Stimulated activated CD4-positive, alpha-beta T cell treated with anti-CD3 and anti-CD28 coated beads, Interleukin-1b, Interleukin-23, amount 100 ng/mL, for 24 hours (primary cell): ENCODE results near the gene HDAC9.

Source experiments
- DNase-seq, 4 experiments: peaks; one replicate each; pipeline ENCODE4 v3.0.0-alpha.2; 2020; ENCODE audit warnings: low read depth in 4 of 4, low spot score in 1 of 4

Gene HDAC9

DNA sequence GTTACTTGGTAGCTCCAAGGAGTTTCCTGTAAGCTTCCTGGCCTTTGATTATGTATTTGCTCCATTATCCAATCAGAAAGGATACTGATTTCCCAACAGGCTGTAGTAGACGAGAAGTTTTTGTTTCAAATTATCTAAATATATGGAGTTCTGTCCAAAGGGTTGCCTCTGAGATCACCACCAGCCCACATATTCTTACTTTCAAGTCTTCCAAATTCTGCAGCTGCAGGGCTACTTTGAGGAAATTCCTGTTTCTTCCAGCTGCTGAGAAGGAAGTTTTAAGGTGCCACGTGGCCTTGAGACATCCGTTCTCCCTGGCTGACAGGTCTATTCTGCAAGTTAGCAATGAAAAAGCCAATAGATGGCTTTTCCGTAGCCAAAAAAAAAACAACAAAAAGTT is 335.9 kb downstream of the HDAC9 start:
- DNase-seq: no peak

DNA sequence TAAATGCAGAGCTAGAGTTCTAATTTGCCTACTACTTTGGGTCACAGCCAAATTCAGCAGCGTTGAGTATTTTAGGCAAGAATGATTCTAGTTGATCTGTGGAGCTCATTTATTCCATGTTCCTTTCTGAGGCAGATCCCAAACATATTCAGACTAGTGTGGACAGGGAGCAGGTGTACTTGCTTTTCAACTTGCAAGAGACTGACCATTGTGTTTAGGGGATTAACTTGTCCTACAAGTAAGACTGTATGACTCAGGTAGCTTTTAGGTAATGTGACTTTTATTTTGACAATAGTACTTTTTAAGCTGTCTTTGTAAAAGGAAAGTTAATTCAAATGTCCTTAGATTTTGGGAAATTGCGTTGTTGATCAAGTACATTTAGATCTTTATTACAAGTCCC is 336.4 kb downstream of the HDAC9 start:
- no peak for DNase-seq

DNA sequence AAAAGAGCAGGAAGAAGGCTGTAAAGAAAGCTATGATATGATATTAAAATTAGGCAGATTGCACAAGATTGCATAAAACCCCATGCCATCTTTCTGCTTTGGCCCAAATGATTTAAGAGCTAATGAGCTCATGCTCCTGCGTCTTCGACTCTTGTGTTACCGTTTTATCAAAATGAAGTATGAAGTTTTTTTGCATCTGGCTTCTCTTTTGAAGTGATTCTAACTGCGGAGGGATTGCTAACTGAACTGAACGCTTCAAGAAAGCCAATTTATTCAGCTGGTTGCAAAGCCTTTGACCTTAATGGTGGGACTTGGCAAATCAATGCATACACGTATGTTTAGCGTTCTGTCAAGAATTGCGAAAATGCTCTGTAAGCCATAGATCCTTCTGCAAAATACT is 339.0 kb downstream of the HDAC9 start:
- no peak for DNase-seq

DNA sequence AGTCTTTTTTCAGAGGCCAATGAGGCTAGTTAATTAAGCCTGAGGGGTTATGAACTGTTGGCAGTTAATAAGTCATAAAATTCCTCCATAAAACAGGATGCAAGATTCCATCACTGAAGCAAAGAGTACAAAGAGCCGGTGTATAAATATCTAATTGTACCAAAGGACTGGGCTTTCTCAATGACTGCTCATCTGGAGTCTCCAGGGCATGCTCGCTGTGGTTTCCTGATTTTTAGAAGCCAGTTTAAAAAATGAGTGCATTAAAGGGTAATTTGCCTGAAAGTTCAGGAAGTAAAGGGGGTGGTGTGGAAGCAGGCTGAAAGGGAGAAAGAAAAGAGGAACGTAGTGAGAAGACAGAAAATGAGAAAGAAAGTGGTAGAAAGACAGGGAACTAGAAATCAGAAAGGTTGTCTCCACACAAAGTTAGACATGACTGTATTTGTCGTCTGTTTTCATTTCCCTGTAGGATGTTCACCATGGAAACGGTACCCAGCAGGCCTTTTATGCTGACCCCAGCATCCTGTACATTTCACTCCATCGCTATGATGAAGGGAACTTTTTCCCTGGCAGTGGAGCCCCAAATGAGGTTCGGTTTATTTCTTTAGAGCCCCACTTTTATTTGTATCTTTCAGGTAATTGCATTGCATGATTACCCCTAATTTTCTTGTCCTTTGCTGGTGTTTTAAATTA is 339.6 kb downstream of the HDAC9 start:
- no peak for DNase-seq

DNA sequence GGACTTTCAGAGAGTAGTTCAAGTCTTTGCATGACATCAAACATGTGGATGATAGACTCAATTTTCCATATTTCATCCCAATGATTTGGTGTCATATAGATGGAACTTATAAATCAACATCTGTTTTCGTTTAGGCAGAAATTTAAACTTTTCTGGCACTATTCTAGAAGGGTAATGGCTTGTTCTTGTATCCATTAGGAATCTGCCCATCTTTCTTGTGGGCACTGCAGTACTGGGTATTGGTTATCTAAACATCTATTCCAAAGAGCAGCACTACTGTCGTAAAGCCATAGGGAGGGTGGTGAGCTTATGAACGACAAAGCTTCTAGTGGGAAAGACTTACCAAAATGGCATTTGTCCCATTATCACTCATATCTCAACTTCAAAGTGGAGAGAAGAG is 348.4 kb downstream of the HDAC9 start:
- DNase-seq: no peak

DNA sequence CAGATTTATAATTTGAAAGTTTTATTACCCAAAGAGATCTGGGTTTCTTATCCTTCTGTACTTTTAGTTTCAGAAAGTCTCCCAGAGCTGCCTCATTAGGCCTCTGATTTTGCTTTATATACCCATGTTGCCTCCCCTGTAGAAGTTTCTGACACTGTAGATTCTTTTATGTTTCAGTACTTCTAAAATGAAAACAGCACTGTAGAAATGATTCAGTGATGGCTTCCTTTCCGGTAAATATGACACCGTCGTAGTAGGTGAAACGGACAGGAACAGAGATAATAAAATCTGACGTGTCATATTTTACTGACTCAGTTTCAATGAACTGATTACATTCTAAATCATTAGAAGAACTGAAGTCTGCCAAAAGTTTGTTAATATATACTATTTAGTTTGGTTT is 349.2 kb downstream of the HDAC9 start:
- DNase-seq: no peak

DNA sequence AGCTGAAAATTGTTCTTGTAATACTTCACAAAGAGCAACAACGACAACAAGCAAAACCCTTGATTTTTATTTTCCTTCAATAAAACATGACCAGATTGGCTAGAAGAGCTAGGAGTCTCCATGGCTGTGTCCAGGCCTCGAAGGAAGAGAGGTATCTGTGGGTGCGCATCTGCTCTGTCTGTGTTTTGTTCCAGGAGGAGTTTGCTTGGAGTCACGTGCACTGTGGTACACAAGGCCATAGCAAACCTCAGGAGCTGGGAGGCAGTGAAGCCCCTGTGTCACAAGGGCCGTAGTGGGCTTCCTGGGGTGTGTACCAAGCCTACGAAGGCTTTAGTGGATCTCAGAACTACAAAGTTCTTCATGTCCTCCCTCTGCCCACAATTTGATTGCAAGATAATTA is 350.2 kb downstream of the HDAC9 start:
- no peak for DNase-seq

DNA sequence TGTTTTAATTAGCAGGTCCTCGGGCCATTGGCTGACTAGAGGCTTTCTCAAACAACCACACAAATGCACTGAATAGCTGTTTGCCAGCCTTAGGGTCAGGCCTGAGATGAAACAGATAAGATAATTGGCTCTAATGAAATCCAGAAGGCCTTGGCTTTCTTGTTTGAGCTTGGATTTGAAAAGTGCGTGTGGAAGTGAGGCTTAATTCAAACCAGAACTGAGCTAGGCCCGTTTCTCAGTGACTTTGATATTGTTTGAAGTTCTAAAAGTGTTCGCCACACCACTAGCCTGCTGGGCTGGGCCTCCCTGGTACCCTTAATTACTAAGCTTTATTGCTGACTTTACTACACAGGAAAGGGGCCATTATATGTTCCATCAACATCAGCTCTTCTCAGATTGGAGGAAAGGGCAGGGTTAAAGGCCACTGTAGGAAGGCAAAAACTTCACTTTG is 351.2 kb downstream of the HDAC9 start:
- DNase-seq: no peak

DNA sequence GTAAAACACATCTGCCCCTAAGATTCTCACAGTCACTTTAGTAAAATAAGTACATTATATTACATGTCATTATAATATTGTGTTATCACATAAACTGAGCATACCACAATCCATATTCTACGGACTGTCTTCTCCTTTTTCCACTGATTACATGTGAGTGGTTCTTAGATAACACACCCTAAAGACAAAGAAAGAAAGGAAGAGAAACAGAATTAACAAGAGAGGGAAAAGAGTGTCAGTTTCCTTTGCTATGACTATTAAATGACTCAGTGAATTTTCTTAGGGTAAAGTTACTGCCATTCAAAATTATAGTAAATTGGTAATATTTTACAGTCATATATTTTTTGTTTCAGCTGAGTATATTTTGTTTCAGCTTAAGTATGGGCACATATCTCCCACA is 353.6 kb downstream of the HDAC9 start:
- no peak for DNase-seq

DNA sequence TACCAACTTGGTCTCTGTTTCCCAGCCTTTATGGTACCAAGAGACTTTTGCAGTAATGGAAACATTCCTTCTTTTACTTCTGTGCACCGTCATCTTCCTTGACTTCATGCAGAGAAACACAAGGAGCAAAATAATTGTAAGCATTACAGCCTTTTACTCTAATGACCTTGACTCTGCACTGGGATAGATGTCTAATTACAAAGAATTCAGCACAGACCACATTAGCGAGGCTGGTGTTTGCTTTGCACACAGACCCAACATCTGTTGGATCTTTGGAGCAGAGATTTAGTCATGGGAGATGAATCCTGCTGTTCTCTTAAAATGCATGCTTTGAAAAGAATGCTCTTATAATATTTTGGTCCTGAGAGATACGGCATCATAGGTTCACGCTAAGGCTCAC is 360.2 kb downstream of the HDAC9 start:
- no peak for DNase-seq

DNA sequence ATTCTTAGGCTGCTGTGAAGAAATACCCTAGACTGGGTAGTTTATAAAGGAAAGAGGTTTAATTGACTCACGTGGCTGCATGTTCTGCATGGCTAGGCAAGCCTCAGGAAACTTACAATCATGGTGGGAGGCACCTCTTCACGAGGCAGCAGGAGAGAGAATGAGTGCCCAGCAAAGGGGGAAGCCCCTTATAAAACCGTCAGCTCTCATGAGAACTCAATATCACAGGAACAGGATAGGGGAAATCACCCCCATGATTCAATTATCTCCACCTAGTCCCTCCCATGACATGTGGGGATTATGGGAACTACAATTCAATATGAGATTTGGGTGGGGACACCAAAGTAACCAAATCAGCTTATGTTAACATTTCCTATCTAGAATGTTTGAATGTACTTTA is 362.7 kb downstream of the HDAC9 start:
- DNase-seq: no peak

DNA sequence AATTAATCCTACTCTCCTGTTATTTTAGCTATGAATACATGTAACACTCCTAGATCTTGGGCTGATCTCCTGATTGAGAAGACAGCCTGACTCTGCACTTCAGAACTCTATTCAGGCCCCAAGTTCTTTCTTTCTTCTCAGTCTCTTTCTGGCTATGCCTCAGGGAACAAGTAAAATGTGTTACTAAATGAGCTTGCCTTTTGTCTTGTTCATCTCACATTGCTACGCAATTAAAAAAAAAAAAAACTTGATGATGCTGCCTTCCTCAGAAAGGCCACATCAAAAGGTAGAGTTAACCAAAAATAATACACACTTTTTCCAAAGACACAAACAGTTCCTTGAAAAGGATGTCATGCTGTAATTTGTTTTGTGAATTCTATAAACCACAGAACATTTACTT is 363.8 kb downstream of the HDAC9 start:
- no peak for DNase-seq

DNA sequence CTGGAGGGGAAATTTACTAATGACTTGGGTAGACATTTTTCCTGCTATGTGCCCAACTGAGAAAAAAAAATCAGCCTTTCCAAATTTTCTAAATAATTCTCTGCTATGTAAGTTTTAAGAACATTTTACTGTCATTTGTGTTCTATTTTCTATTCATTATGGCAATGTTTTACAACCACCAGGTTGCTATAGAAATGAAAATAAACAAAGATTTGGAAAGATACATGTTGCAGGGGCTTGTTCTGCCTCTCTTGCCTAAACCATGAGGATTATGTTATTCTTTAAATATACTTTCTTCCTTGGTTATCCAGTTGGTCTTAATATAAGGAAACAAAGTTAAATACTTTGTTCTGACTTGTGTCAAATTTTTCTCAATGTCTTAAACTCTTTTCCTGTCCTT is 364.7 kb downstream of the HDAC9 start:
- no peak for DNase-seq

DNA sequence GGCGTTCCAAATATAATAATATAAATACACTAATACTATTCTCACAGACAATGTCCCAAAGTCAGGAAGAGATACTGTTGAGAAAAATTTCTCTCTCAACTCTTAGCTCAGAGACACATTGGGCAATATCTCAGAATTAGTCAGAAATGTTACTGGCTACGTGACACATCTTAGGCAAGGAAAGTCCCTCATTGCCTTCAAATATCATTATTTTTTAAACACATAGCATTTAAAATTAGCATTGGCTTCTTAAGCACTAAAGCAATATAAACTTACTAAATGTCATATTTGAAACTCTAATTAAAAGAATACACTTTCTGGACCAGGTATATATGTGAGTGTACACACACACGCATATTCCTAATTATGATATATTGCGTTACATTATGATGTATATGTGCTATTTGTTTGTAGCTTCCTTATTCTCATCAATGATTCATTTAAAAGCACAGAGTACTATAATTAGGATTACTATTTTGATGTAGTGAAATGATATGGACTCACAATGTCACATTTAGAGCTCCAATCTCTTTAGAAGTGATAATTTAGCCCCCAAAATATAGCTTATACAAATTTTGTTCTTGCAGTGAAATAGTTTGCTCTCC is 366.1 kb downstream of the HDAC9 start:
- DNase-seq: no peak

DNA sequence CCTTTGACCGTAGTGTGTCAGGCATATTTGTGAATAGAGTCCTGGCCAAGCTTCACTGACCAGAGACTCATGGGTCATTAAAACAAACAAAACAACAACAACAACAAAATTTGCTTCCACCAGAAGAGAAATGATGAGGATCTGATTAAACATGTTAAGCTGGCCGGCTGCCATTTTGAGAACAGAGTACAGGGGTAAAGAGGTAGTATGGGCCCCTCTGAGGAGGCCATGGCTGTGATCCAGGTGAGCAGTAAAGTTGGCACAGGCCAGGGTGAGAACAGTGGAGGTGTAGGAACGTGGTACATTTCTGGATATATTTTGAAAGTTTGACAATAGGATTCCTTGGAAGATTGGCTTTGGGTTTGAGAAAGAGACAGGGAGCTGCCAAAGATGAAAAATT is 369.4 kb downstream of the HDAC9 start:
- no peak for DNase-seq

DNA sequence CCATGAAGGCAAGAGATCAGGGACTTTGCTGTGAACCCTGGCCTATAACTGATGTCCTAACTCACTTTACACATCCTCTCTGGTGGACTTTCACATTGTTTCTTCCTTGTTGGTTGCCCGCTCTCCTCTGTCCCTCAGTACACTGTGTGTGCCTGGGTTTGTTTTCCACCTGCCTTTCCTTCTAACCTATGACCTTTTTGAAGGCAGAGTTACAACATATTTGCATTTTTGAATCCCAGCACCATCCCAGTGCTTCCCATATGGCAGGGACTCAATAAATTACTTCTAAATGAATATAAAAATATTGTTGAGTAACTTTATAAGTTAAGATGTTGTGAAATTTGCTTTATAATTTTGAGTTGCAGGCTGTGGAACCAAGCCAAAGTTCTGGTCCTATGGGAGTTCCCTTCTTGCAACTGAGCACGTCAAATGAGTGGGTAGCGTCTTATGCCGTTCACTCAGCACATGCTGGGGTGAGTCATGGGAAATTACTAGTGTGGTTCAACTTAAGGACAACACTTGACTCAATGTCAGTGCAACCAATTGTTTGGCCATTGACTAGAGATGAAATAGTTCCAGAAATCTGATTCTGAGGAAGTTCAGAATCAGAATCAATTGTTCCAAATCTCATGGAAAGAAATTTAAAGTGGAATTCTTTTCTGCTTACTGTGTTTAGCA is 370.9 kb downstream of the HDAC9 start:
- DNase-seq: no peak

DNA sequence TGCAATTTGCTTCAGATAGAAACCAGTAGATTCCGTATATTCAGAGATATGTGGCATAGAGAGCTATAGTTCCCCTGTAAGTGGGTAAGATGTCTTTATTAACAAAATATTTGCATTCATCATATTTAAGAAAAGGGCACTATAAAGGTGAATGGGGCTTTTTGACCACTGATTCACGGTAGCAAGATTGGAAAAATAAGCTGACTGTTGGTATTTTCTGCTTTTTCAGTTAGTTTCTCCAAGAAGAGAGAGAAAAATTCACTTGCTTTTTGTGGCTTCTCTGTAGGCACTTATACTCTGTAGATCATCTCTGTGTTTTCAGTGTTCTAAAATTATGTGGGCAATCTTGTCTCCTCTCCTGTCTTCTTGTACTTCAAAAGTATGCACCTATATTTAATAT is 376.8 kb downstream of the HDAC9 start:
- no peak for DNase-seq

DNA sequence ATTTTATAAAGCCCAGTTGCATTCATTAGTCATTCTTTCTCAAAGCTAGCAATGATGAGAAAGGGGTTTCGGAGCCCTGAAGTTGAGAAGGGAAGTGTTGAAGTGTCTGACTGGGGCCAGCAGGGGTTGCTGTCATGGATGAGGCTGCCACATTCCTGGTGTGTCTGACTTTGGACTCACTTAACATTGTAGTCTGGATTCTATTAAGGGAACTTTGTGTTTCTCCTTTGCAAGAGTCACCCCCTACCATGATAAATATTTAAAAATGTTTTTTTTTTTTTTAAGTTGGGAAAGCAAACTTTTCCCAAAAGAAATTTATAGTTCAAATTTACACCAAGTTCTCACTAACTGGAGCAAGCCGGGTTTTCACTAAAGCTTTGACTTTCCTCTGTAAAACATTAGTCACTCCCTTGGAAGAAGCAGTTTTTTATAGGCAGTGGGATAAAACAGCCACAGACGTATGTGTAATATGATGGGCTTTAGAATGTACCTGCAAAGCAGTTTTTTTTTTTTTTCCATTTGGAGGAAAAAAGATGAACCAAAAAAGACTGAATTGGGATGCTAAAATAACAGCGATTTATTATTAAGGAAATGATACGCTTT is 378.3 kb downstream of the HDAC9 start:
- DNase-seq: no peak

DNA sequence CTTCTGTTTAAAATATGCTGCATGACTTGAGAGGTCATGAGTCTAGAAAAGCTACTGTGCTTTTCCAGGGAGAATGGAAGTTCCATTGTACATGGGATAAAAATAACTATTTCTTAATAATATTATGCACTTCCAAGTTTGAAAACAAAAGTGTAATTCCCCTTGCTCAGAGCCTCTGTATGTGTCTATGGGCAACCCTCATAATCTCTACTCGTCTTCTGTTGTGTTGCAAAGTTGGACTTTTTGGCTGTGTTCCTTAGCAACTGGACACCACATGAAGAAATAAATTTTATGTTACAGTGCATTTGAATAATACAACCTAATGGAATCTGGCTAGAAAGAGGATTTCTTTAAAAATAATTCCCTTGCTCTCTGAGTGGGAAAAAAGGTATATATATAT is 379.3 kb downstream of the HDAC9 start:
- no peak for DNase-seq

DNA sequence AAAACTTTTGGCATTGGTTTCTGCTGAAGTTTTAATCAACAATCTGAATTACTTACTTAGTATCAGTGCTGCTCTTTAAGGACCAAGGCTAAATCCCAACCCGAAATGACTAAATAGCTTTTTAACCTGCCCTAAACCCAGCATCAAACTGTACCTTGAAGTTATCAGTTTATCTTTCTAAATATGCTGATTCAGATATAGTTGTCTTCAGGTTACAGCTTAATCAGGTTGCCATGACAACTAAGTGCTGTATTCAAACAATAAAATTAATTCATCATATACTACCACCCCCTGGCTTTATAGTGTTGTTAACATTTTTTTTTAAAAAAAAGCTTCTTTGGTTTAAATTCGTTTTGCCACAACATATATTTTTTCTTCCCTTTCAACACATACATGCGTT is 382.3 kb downstream of the HDAC9 start:
- DNase-seq: no peak

DNA sequence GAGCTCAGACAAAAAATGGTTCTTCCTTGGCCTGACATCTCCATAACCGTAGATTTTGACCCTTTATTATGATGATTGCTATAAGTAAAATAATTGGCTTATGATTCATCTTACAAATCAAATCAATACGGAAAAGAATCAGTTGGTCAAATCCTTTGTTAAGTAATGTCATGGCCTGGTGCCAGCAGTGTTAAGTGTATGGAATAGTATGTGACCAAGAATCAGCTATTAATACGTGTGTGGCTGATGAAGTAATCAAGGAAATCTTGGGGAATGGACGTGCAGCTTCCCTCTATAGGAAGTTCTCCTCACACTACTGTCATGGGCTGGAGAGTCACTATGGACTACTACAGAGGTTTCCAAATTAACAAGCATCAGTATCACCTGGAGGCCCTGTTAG is 391.3 kb downstream of the HDAC9 start:
- no peak for DNase-seq

DNA sequence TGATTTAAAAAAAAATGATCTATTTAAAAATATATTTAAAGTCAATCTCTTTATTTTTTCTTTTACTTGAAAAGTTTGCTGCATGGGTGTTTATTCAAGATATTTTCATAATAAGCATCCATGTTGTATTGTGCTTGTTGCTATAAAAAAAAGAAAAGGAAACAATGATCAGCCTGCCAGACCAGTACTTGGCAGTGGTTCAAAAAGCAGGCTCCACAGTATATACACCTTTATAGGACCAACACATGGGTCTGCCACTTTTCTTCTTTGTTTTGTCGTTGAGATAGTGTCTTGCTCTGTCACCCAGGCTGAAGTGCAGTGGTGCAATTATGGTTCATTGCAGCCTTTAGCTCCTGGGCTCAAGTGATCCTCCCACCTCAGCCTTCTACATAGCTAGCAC is 393.9 kb downstream of the HDAC9 start:
- no peak for DNase-seq
